ENCODE data around the gene TPP1.

DNA sequence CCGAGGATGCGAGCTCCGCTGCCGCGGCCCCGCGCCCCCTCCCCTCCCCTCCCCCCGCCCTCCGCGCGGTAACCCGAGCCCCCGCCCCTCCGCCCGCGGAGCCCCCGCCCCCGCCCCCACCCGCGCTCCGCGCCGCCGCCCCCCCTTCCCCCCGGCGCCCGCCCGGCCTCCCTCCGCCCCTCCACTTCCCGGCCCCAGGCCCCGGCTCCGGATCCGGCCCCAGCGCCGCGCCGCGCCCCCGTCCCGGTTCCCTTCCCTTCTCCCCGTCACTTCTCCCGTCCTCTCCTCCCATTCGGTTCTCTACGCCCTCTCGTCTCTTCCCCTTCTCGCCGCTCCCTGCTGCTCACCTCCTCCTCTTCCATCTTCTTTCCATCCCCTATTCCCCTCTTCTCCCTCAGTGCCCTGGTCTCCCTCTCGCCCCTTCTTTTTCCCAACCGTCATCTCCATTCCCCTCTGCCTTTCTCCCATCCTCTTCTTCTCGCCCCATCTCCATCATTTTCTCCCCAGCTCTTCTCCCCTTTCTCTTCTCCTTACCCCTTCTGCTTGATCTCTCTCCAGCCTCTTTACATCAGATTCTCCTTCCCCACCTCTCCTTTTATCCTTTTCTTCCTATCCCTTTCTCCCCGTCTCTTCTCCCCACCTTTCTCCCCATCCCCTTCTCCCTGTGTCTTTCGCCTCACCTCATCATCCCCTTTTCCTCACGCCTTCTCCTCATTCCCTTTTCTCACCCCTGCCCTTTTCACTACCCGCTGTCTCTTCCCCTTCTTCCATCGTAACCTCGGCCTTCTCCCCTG, 36.8 kb upstream of the TPP1 start, which contains the start of gene DCHS1:
- TF ChIP-seq, protein P1, sequence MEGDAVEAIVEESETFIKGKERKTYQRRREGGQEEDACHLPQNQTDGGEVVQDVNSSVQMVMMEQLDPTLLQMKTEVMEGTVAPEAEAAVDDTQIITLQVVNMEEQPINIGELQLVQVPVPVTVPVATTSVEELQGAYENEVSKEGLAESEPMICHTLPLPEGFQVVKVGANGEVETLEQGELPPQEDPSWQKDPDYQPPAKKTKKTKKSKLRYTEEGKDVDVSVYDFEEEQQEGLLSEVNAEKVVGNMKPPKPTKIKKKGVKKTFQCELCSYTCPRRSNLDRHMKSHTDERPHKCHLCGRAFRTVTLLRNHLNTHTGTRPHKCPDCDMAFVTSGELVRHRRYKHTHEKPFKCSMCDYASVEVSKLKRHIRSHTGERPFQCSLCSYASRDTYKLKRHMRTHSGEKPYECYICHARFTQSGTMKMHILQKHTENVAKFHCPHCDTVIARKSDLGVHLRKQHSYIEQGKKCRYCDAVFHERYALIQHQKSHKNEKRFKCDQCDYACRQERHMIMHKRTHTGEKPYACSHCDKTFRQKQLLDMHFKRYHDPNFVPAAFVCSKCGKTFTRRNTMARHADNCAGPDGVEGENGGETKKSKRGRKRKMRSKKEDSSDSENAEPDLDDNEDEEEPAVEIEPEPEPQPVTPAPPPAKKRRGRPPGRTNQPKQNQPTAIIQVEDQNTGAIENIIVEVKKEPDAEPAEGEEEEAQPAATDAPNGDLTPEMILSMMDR (IDR thresholded peaks at IDR 0.05), result no peak
- peak; percentile 20 for TF ChIP-seq POLR2A (IDR thresholded peaks at IDR 0.05)
- no peak for TF ChIP-seq EP300 (IDR thresholded peaks at IDR 0.05)
